Erythroblast (primary cell): ENCODE results near the gene C9orf50.

Source experiments
- GATA1 ChIP-seq: IDR thresholded peaks from 2 replicates; pipeline ENCODE4 v1.6.1; 2011; ENCODE audit warnings: low read depth, mild to moderate bottlenecking, control low read depth, low read length, moderate library complexity
- POLR2A ChIP-seq: IDR thresholded peaks from 2 replicates; pipeline ENCODE4 v1.6.1; 2011; ENCODE audit warnings: mild to moderate bottlenecking, low read length

GRCh38 chr9:129595903-129596540 is 24.9 kb downstream of the C9orf50 start:
- TF ChIP-seq POLR2A = no peak
- no peak for TF ChIP-seq GATA1
